ENCODE measurements around the gene ZFYVE28. TPM values are rescaled to one million over a fixed set of nuclear protein-coding genes. Genes with fewer than 3 reads are reported as not detected.

Gene ZFYVE28
- total RNA-seq, 1 donor from 2014 or later = 3.3 TPM

- no peak for TF ChIP-seq CTCF (IDR thresholded peaks at IDR 0.05; ENCODE audit: unreplicated experiment)
- no peaks in the 10 kb centered on the region for H3K36me3 Mint-ChIP-seq (ENCODE audit: insufficient read depth)
Measured at GRCh38 chr4:2352171-2352570, 66.3 kb downstream of the ZFYVE28 start.

GRCh38 chr4:2350982-2351381 lies 67.5 kb downstream of the ZFYVE28 start:
- Mint-ChIP-seq H3K27me3 (no peaks in the 10 kb centered on the region), H3K36me3 (ENCODE audit: insufficient read depth) (no peaks in the 10 kb centered on the region), H3K4me3 (ENCODE audit: low read depth) (no peak overlapping the region), H3K4me1 (ENCODE audit: low read depth) (peaks cover 2% of the 10 kb centered on the region), H3K9me3 (ENCODE audit: low read depth) (no peaks in the 10 kb centered on the region), H3K27ac (no peak overlapping the region)
- no peak for TF ChIP-seq CTCF (IDR thresholded peaks at IDR 0.05; ENCODE audit: unreplicated experiment)
- no peak for DNase-seq (ENCODE audit: low spot score, unreplicated experiment)

More at GRCh38 chr4:2352171-2352570, 66.3 kb downstream of the ZFYVE28 start:
- no peak for DNase-seq (ENCODE audit: low spot score, unreplicated experiment)
- Mint-ChIP-seq H3K27ac (no peak overlapping the region), H3K9me3 (ENCODE audit: low read depth) (no peaks in the 10 kb centered on the region), H3K27me3 (no peaks in the 10 kb centered on the region), H3K4me3 (ENCODE audit: low read depth) (no peak overlapping the region), H3K4me1 (ENCODE audit: low read depth) (peaks cover under 1% of the 10 kb centered on the region)

GRCh38 chr4:2348786-2349185 lies 69.7 kb downstream of the ZFYVE28 start:
- no peak for TF ChIP-seq CTCF (IDR thresholded peaks at IDR 0.05; ENCODE audit: unreplicated experiment)
- H3K27me3 Mint-ChIP-seq = peaks cover 4% of the 10 kb centered on the region
- H3K4me3 Mint-ChIP-seq (ENCODE audit: low read depth) = no peak overlapping the region
- H3K36me3 Mint-ChIP-seq (ENCODE audit: insufficient read depth) = no peaks in the 10 kb centered on the region
- H3K9me3 Mint-ChIP-seq (ENCODE audit: low read depth) = no peaks in the 10 kb centered on the region
- no peak for DNase-seq (ENCODE audit: low spot score, unreplicated experiment)
- H3K4me1 Mint-ChIP-seq (ENCODE audit: low read depth) = peaks cover 2% of the 10 kb centered on the region
- no peak overlapping the region for H3K27ac Mint-ChIP-seq

GRCh38 chr4:2347190-2347589 lies 71.3 kb downstream of the ZFYVE28 start:
- Mint-ChIP-seq H3K9me3 (ENCODE audit: low read depth) (no peaks in the 10 kb centered on the region), H3K4me3 (ENCODE audit: low read depth) (no peak overlapping the region), H3K27ac (no peak overlapping the region), H3K4me1 (ENCODE audit: low read depth) (peaks cover 2% of the 10 kb centered on the region), H3K27me3 (peaks cover 5% of the 10 kb centered on the region), H3K36me3 (ENCODE audit: insufficient read depth) (no peaks in the 10 kb centered on the region)
- no peak for TF ChIP-seq CTCF (IDR thresholded peaks at IDR 0.05; ENCODE audit: unreplicated experiment)
- no peak for DNase-seq (ENCODE audit: low spot score, unreplicated experiment)

GRCh38 chr4:2343476-2343875 lies 75.0 kb downstream of the ZFYVE28 start:
- TF ChIP-seq CTCF (IDR thresholded peaks at IDR 0.05; ENCODE audit: unreplicated experiment) = no peak
- H3K4me1 Mint-ChIP-seq (ENCODE audit: low read depth) = peaks cover 2% of the 10 kb centered on the region
- no peak overlapping the region for H3K27ac Mint-ChIP-seq
- no peaks in the 10 kb centered on the region for H3K9me3 Mint-ChIP-seq (ENCODE audit: low read depth)
- no peak overlapping the region for H3K4me3 Mint-ChIP-seq (ENCODE audit: low read depth)
- DNase-seq (ENCODE audit: low spot score, unreplicated experiment) = no peak
- peaks cover 5% of the 10 kb centered on the region for H3K27me3 Mint-ChIP-seq
- H3K36me3 Mint-ChIP-seq (ENCODE audit: insufficient read depth) = no peaks in the 10 kb centered on the region
